GM12878 (cell line): ENCODE data around the gene EIF5A. TPM values are rescaled to one million over a fixed set of nuclear protein-coding genes. Genes with fewer than 3 reads are reported as not detected.

ENCODE experiments used
- ATAC-seq: fragments of 200-7000 bp; cut with Tn5 transposase; 3 replicates; pipeline ENCODE4 v1.9.1; 2020; ENCODE audit warnings: mild to moderate bottlenecking, moderate library complexity
- BruUV-seq: library from RNA; stranded (reverse); fragments of 400-500 nt; replicated peaks from 2 replicates; lab custom pipeline; 2021; lab: Mats Ljungman, UMichigan
- CTCF ChIA-PET: fragments of 300-600 bp; sonication (Branson Sonifier 250); formaldehyde crosslinking; extraction: SDS; loops from one replicate; lab custom pipeline; 2021; ENCODE audit warnings: inconsistent platforms; lab: Yijun Ruan, JAX
- POLR2A ChIA-PET: fragments of 350-600 bp; formaldehyde crosslinking; extraction: SDS; loops from one replicate; lab custom pipeline; 2021; ENCODE audit warnings: inconsistent platforms; lab: Charles Lee
- RAD21 ChIA-PET: fragments of 300-600 bp; sonication (Branson Sonifier 250); formaldehyde crosslinking; loops from one replicate; lab custom pipeline; 2023; ENCODE audit warnings: antibody characterized with exemption; ENCODE audit not compliant: unreplicated experiment; lab: Charles Lee
- SMC1A ChIA-PET: fragments of 300-600 bp; sonication (Branson Sonifier 250); formaldehyde crosslinking; loops from one replicate; lab custom pipeline; 2023; ENCODE audit not compliant: unreplicated experiment, uncharacterized antibody; lab: Charles Lee
- DNase-seq: peaks from one replicate; pipeline ENCODE4 v3.0.0-alpha.2; 2011; ENCODE audit warnings: low read depth, low spot score
- FAIRE-seq: peaks from 3 replicates; lab custom pipeline; 2011; peaks lifted over from hg19 to GRCh38; lab: Jason Lieb, UNC
- H2AFZ ChIP-seq: 2 replicates; pipeline ENCODE4 v1.6.0; 2011; ENCODE audit warnings: low read depth, low read length, control low read depth; ENCODE audit not compliant: control insufficient read depth
- H3K27ac ChIP-seq: 2 replicates; pipeline ENCODE4 v1.5.1; 2011; ENCODE audit warnings: control low read depth; ENCODE audit not compliant: control insufficient read depth, insufficient read depth
- H3K27me3 ChIP-seq, 2 experiments: replicated peaks in 1 of 2; 2 replicates each; pipeline versions ENCODE4 v1.6.0 to v1.6.1; 2011; ENCODE audit warnings: low read length in 1 of 2; ENCODE audit not compliant: control insufficient read depth in 2 of 2, insufficient read depth in 2 of 2
- H3K36me3 ChIP-seq, 2 experiments: 2 replicates each; pipeline ENCODE4 v1.5.1; 2011; ENCODE audit warnings: low read length in 1 of 2; ENCODE audit not compliant: control insufficient read depth in 2 of 2, insufficient read depth in 2 of 2
- H3K4me1 ChIP-seq: 2 replicates; pipeline ENCODE4 v1.6.1; 2011; ENCODE audit warnings: mild to moderate bottlenecking, low read length, moderate library complexity, mixed read lengths; ENCODE audit not compliant: control insufficient read depth, insufficient read depth
- H3K4me2 ChIP-seq: 2 replicates; pipeline ENCODE4 v1.6.0; 2011; ENCODE audit warnings: control low read depth; ENCODE audit not compliant: control insufficient read depth, insufficient read depth
- H3K4me3 ChIP-seq: fragments of 200-600 bp; sonication (generic); 2 replicates; pipeline ENCODE4 v1.5.1; 2016
- H3K79me2 ChIP-seq: 2 replicates; pipeline ENCODE4 v1.6.0; 2011; ENCODE audit warnings: low read length; ENCODE audit not compliant: control insufficient read depth, insufficient read depth
- H3K9ac ChIP-seq: 2 replicates; pipeline ENCODE4 v1.8.0; 2011; ENCODE audit warnings: low read length, control low read depth, mixed read lengths; ENCODE audit not compliant: control insufficient read depth, insufficient read depth
- H3K9me3 ChIP-seq: replicated peaks from 3 replicates; pipeline ENCODE4 v1.5.1; 2011; ENCODE audit warnings: mild to moderate bottlenecking, low read length; ENCODE audit not compliant: control insufficient read depth, insufficient read depth
- H4K20me1 ChIP-seq: 2 replicates; pipeline ENCODE4 v1.6.0; 2011; ENCODE audit not compliant: control insufficient read depth, insufficient read depth
- GATAD2B ChIP-seq: fragments of 450-650 bp; conservative IDR thresholded peaks from 2 replicates; pipeline ENCODE4 v1.6.1; 2017; ENCODE audit warnings: low read depth, mild to moderate bottlenecking, moderate library complexity
- HDAC2 ChIP-seq: fragments of 200-600 bp; sonication (generic); IDR thresholded peaks from 2 replicates; pipeline ENCODE4 v1.6.1; 2017
- HDGF ChIP-seq: fragments of 450-650 bp; IDR thresholded peaks from 2 replicates; pipeline ENCODE4 v1.6.1; 2016; ENCODE audit warnings: antibody characterized with exemption
- IKZF1 ChIP-seq: fragments of 450-650 bp; conservative IDR thresholded peaks from 2 replicates; pipeline ENCODE4 v1.6.1; 2017; ENCODE audit warnings: antibody characterized with exemption, mild to moderate bottlenecking
- KAT2A ChIP-seq: conservative IDR thresholded peaks from 2 replicates; pipeline ENCODE4 v1.6.1; 2011; ENCODE audit warnings: low read depth, low read length; ENCODE audit not compliant: control insufficient read depth
- RAD51 ChIP-seq: fragments of 450-650 bp; IDR thresholded peaks from 2 replicates; pipeline ENCODE4 v1.6.1; 2016; ENCODE audit warnings: moderate library complexity, mild to moderate bottlenecking, inconsistent platforms
- YBX1 ChIP-seq: fragments of 450-650 bp; IDR thresholded peaks from 2 replicates; pipeline ENCODE4 v1.6.1; 2016; ENCODE audit warnings: antibody characterized with exemption
- WGBS: methylation state at CpG from one replicate; pipeline ENCODE4 v1.1.6; 2016; ENCODE audit warnings: low lambda C conversion rate; ENCODE audit not compliant: insufficient replicate concordance, insufficient coverage; ENCODE audit errors: missing lambda C conversion rate; 5-methylcytosine and 5-hydroxymethylcytosine counted together
- in situ Hi-C: fragments of 300-500 bp; cut with MboI; formaldehyde crosslinking; loops from 9 replicates; pipeline ENCODE4 v1.14.3; 2018; ENCODE audit warnings: mixed read lengths
- intact Hi-C: fragments of 100-400 bp; cut with micrococcal nuclease; formaldehyde crosslinking; loops from one replicate; pipeline ENCODE4 v1.14.2; 2022; ENCODE audit not compliant: unreplicated experiment
- polyA plus RNA-seq, 11 experiments: library from polyadenylated mRNA; depleted of rRNA in 4 of 11; unstranded in 6 of 11; stranded (reverse) in 5 of 11; fragments of >200 nt; fragmentation: Nextera tagmentation in 4 of 11; fragmentation: Illumina TruSeq in 1 of 11; extraction: Ambion mirVana in 4 of 11; extraction: Trizol in 1 of 11; gene quantifications; 1 replicate in 1 of 11; 2 replicates in 10 of 11; pipeline versions ENCODE4 v1.2.1 to v1.2.3, GENCODE V29; 2011 to 2016; ENCODE audit warnings: inconsistent platforms in 2 of 11, missing spikeins in 2 of 11, low read depth in 1 of 11
- total RNA-seq, 4 experiments: library from RNA; depleted of rRNA in 3 of 4; stranded (reverse); fragments of >200 nt in 3 of 4; fragmentation: Illumina TruSeq in 1 of 4; extraction: Trizol in 1 of 4; gene quantifications; 2 replicates each; pipeline versions ENCODE4 v1.2.1 to v1.2.3, GENCODE V29; 2013 to 2021
- TF ChIP-seq, protein P1 (sequence below): fragments of 450-650 bp; IDR thresholded peaks from 2 replicates; pipeline ENCODE4 v1.6.1; 2017; ENCODE audit warnings: mild to moderate bottlenecking, low read depth, inconsistent platforms; ENCODE audit not compliant: poor library complexity, severe bottlenecking
- TF ChIP-seq, protein P2 (sequence below): fragments of 450-650 bp; conservative IDR thresholded peaks from 2 replicates; pipeline ENCODE4 v1.6.1; 2017; ENCODE audit warnings: mild to moderate bottlenecking, moderate library complexity
- TF ChIP-seq, protein P3 (sequence below): fragments of 450-650 bp; IDR thresholded peaks from 2 replicates; pipeline ENCODE4 v1.6.1; 2017; ENCODE audit warnings: mild to moderate bottlenecking, moderate library complexity
- TF ChIP-seq, protein P4 (sequence below): fragments of 450-650 bp; IDR thresholded peaks from 2 replicates; pipeline ENCODE4 v1.6.1; 2016; ENCODE audit warnings: mild to moderate bottlenecking

EIF5A gene
- total and polyA plus RNA-seq, 10 of the 15 experiments (the other 5 are each of a cell fraction or from before 2014, with no cell fraction given) = 26.5 to 1,792 (median 944) TPM

DNA sequence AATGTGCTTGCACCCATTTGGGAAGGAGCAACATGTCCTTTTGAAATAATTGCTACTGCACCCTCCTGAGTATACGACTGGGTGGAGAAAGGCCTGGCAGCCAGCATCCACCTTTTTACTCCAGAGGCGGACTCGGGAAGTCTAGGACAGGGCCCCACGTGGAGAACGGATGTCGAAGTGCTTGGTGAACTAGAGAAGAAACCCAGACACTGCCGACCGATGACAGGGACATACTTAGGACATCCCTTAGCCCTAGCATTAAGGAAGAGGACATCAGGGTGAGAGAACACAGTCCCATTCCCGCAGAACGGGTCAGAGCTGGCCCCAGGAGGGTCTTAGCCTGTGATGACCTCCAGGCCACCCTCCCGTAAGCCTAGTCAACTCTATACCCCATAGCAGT lies 16.7 kb upstream of the EIF5A start:
- CTCF ChIA-PET = interaction anchor here (1.5 to 2.3 kb wide), 2 partner anchors 8 to 70 kb away, joined by 6 read pairs; no protein-coding TSS in a partner anchor

More for the DNA sequence above, 16.7 kb upstream of the EIF5A start:
- ATAC-seq (no peak), DNase-seq (no peak), FAIRE-seq (no peak)
- no peak overlapping the region for H2AFZ ChIP-seq
- BruUV-seq = no TSS peak
- in situ Hi-C loops = no loop called here
- no peak overlapping the region for H3K27ac ChIP-seq
- SMC1A ChIA-PET = no interaction called here
- H4K20me1 ChIP-seq = no peaks in the 10 kb centered on the region; the same call in 1 of the 2 replicates
- intact Hi-C loops = no loop called here
- peaks cover 3% of the 10 kb centered on the region for H3K4me1 ChIP-seq
- no peaks in the 10 kb centered on the region for H3K36me3 ChIP-seq
- no peak overlapping the region for H3K4me2 ChIP-seq
- no peak for TF ChIP-seq YBX1
- TF ChIP-seq, protein P1, sequence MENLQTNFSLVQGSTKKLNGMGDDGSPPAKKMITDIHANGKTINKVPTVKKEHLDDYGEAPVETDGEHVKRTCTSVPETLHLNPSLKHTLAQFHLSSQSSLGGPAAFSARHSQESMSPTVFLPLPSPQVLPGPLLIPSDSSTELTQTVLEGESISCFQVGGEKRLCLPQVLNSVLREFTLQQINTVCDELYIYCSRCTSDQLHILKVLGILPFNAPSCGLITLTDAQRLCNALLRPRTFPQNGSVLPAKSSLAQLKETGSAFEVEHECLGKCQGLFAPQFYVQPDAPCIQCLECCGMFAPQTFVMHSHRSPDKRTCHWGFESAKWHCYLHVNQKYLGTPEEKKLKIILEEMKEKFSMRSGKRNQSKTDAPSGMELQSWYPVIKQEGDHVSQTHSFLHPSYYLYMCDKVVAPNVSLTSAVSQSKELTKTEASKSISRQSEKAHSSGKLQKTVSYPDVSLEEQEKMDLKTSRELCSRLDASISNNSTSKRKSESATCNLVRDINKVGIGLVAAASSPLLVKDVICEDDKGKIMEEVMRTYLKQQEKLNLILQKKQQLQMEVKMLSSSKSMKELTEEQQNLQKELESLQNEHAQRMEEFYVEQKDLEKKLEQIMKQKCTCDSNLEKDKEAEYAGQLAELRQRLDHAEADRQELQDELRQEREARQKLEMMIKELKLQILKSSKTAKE = no peak
- TF ChIP-seq GATAD2B = no peak
- no peak for TF ChIP-seq RAD51
- TF ChIP-seq, protein P2, sequence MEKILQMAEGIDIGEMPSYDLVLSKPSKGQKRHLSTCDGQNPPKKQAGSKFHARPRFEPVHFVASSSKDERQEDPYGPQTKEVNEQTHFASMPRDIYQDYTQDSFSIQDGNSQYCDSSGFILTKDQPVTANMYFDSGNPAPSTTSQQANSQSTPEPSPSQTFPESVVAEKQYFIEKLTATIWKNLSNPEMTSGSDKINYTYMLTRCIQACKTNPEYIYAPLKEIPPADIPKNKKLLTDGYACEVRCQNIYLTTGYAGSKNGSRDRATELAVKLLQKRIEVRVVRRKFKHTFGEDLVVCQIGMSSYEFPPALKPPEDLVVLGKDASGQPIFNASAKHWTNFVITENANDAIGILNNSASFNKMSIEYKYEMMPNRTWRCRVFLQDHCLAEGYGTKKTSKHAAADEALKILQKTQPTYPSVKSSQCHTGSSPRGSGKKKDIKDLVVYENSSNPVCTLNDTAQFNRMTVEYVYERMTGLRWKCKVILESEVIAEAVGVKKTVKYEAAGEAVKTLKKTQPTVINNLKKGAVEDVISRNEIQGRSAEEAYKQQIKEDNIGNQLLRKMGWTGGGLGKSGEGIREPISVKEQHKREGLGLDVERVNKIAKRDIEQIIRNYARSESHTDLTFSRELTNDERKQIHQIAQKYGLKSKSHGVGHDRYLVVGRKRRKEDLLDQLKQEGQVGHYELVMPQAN = no peak
- no peak for TF ChIP-seq HDGF
- TF ChIP-seq, protein P3, sequence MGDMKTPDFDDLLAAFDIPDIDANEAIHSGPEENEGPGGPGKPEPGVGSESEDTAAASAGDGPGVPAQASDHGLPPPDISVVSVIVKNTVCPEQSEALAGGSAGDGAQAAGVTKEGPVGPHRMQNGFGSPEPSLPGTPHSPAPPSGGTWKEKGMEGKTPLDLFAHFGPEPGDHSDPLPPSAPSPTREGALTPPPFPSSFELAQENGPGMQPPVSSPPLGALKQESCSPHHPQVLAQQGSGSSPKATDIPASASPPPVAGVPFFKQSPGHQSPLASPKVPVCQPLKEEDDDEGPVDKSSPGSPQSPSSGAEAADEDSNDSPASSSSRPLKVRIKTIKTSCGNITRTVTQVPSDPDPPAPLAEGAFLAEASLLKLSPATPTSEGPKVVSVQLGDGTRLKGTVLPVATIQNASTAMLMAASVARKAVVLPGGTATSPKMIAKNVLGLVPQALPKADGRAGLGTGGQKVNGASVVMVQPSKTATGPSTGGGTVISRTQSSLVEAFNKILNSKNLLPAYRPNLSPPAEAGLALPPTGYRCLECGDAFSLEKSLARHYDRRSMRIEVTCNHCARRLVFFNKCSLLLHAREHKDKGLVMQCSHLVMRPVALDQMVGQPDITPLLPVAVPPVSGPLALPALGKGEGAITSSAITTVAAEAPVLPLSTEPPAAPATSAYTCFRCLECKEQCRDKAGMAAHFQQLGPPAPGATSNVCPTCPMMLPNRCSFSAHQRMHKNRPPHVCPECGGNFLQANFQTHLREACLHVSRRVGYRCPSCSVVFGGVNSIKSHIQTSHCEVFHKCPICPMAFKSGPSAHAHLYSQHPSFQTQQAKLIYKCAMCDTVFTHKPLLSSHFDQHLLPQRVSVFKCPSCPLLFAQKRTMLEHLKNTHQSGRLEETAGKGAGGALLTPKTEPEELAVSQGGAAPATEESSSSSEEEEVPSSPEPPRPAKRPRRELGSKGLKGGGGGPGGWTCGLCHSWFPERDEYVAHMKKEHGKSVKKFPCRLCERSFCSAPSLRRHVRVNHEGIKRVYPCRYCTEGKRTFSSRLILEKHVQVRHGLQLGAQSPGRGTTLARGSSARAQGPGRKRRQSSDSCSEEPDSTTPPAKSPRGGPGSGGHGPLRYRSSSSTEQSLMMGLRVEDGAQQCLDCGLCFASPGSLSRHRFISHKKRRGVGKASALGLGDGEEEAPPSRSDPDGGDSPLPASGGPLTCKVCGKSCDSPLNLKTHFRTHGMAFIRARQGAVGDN = no peak
- TF ChIP-seq, protein P4, sequence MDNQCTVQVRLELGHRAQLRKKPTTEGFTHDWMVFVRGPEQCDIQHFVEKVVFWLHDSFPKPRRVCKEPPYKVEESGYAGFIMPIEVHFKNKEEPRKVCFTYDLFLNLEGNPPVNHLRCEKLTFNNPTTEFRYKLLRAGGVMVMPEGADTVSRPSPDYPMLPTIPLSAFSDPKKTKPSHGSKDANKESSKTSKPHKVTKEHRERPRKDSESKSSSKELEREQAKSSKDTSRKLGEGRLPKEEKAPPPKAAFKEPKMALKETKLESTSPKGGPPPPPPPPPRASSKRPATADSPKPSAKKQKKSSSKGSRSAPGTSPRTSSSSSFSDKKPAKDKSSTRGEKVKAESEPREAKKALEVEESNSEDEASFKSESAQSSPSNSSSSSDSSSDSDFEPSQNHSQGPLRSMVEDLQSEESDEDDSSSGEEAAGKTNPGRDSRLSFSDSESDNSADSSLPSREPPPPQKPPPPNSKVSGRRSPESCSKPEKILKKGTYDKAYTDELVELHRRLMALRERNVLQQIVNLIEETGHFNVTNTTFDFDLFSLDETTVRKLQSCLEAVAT = no peak
- no peak for TF ChIP-seq IKZF1
- no peak for TF ChIP-seq HDAC2
- TF ChIP-seq KAT2A = no peak
- H3K9me3 ChIP-seq = no peaks in the 10 kb centered on the region
- H3K4me3 ChIP-seq = no peak overlapping the region
- POLR2A ChIA-PET = no interaction called here
- WGBS = 13% methylated on average over 11 of the region's 11 CpGs
- H3K9ac ChIP-seq = no peak overlapping the region
- RAD21 ChIA-PET = no interaction called here
- H3K79me2 ChIP-seq = no peaks in the 10 kb centered on the region
- peaks cover 3 to 6% of the 10 kb centered on the region in 2 experiments for H3K27me3 ChIP-seq
